Gastroesophageal sphincter (tissue), 4 donors: ENCODE data around the gene SPOCD1. TPM values are rescaled to one million over a fixed set of nuclear protein-coding genes. Genes with fewer than 3 reads are reported as not detected.

Experiments used
- ATAC-seq: fragments of 150-250 bp; one replicate; pipeline ENCODE4 v1.9.1; 2016; ENCODE audit warnings: mild to moderate bottlenecking, moderate library complexity
- H3K27ac ChIP-seq, 4 donors: fragments of 200-600 bp; sonication (generic) in 3 of 4; 1 replicate in 3 of 4; 2 replicates in 1 of 4; pipeline ENCODE4 v1.5.1; 2016 to 2019
- H3K27me3 ChIP-seq: fragments of 200-600 bp; sonication (generic); one replicate; pipeline ENCODE4 v1.5.1; 2019
- H3K36me3 ChIP-seq, 2 donors: fragments of 200-600 bp; sonication (generic); one replicate each; pipeline ENCODE4 v1.5.1; 2019; ENCODE audit warnings: control low read depth in 1 of 2
- H3K4me1 ChIP-seq, 3 donors: fragments of 200-600 bp; sonication (generic); 1 replicate in 2 of 3; 2 replicates in 1 of 3; pipeline ENCODE4 v1.5.1; 2016 to 2019; ENCODE audit warnings: control low read depth in 2 of 3
- H3K4me3 ChIP-seq, 2 donors: fragments of 200-600 bp; sonication (generic); one replicate each; pipeline ENCODE4 v1.5.1; 2019; ENCODE audit warnings: mild to moderate bottlenecking in 1 of 2, moderate library complexity in 1 of 2
- H3K9me3 ChIP-seq, 3 donors: fragments of 200-600 bp; sonication (generic); one replicate each; pipeline ENCODE4 v1.5.1; 2017 to 2019; ENCODE audit warnings: control low read depth in 2 of 3
- EP300 ChIP-seq: sonication (generic); formaldehyde crosslinking; IDR thresholded peaks from one replicate; pipeline ENCODE4 v1.6.1; 2017; ENCODE audit warnings: antibody characterized with exemption, mild to moderate bottlenecking
- POLR2A ChIP-seq, 2 donors: fragments of 450-650 bp; IDR thresholded peaks; one replicate each; pipeline ENCODE4 v1.6.1; 2017; ENCODE audit warnings: antibody characterized with exemption in 2 of 2, mild to moderate bottlenecking in 2 of 2, moderate library complexity in 1 of 2
- POLR2AphosphoS5 ChIP-seq: sonication (generic); formaldehyde crosslinking; IDR thresholded peaks from one replicate; pipeline ENCODE4 v1.6.1; 2017; ENCODE audit warnings: antibody characterized with exemption
- WGBS, 2 donors: methylation state at CpG; one replicate each; pipeline ENCODE4 v1.1.5; 2018; ENCODE audit warnings: low coverage in 1 of 2; 5-methylcytosine and 5-hydroxymethylcytosine counted together
- total RNA-seq, 4 donors: library from RNA; depleted of rRNA; stranded (reverse); fragments of >200 nt; gene quantifications; one replicate each; pipeline ENCODE4 v1.1.0, GENCODE V29; 2016
- TF ChIP-seq, protein P1 (sequence below), 4 experiments: fragments of 200-600 bp in 2 of 4; fragments of 450-650 bp in 2 of 4; sonication (generic) in 1 of 4; IDR thresholded peaks; one replicate each; pipeline ENCODE4 v1.5.1; 2017 to 2019; ENCODE audit warnings: antibody characterized with exemption in 4 of 4, mild to moderate bottlenecking in 2 of 4, moderate library complexity in 2 of 4

Gene SPOCD1
- total RNA-seq, 4 donors from 2014 or later = 0.27 to 1.6 (median 1.3) TPM; not detected in 1

DNA sequence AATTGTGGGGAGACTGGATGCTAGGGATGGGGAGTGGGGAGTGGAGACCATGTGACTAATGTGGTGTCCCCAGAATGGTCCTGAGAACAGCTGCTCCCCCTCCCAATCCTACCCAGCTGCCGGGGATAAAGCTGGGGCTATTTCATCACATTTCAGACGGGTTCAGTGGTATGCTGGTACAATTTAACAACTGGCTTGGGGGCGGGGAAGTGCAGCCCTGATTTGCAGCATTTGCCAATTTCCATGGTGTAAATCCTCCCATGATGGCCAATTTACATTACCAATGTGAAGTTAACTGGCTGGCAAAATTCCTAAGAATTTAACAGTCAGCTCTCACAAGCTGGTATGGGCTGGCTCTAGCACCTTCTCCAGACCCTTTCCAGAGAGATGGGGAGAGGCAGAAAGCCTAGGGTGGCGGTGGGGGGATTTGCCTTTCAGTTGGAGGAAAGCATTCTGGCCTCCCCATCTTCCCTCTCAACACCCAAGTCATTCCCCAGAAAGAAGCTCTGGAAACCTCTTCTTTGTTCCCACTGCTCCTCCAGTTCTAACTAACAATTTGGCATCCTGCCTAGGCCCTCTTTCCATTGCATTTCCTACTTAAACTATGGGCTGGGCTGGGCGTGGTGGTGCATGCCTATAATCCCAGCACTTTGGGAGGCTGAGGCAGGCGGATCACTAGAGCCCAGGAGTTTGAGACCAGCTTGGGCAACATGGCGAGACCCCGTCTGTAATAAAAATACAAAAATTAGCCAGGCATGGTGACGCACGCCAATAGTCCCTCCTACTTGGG, 40.4 kb downstream of the SPOCD1 start:
- peaks cover 0 to 16% (median 14%) of the 10 kb centered on the region in 3 donors for H3K4me1 ChIP-seq
- WGBS, 2 donors = 73 to 76% methylated on average over 6 to 7 of the region's 10 CpGs
- peaks cover 82% of the 10 kb centered on the region for H3K27me3 ChIP-seq
- no peaks in the 10 kb centered on the region for H3K9me3 ChIP-seq
- H3K27ac ChIP-seq = no peak overlapping the region
- no peak for ATAC-seq
- no peaks in the 10 kb centered on the region for H3K36me3 ChIP-seq
- no peak overlapping the region for H3K4me3 ChIP-seq
- TF ChIP-seq EP300 (no peak), POLR2AphosphoS5 (no peak), POLR2A (IDR thresholded peaks at IDR 0.05) (no peak)
- TF ChIP-seq, protein P1, sequence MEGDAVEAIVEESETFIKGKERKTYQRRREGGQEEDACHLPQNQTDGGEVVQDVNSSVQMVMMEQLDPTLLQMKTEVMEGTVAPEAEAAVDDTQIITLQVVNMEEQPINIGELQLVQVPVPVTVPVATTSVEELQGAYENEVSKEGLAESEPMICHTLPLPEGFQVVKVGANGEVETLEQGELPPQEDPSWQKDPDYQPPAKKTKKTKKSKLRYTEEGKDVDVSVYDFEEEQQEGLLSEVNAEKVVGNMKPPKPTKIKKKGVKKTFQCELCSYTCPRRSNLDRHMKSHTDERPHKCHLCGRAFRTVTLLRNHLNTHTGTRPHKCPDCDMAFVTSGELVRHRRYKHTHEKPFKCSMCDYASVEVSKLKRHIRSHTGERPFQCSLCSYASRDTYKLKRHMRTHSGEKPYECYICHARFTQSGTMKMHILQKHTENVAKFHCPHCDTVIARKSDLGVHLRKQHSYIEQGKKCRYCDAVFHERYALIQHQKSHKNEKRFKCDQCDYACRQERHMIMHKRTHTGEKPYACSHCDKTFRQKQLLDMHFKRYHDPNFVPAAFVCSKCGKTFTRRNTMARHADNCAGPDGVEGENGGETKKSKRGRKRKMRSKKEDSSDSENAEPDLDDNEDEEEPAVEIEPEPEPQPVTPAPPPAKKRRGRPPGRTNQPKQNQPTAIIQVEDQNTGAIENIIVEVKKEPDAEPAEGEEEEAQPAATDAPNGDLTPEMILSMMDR (IDR thresholded peaks at IDR 0.05) = no peak

DNA sequence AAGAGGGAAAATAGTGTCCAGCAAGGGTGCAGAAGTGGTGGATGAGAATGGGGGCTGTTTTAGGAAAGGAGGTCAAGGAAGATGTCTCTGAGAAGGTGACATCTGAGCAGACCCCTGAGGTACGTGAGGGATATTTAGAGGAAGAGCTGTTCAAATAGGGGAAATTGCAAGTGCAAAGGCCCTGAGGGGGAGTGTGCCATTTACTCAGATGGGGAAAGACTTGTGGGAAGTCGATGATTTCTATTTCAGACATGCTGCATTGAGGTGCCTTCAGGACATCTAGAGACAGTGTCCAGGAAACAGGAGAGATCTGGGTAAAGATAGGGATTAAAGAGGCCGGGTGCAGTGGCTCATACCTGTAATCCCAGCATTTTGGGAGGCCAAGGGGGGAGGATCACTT, 41.3 kb downstream of the SPOCD1 start:
- ATAC-seq = no peak
- H3K27me3 ChIP-seq = peaks cover 86% of the 10 kb centered on the region

DNA sequence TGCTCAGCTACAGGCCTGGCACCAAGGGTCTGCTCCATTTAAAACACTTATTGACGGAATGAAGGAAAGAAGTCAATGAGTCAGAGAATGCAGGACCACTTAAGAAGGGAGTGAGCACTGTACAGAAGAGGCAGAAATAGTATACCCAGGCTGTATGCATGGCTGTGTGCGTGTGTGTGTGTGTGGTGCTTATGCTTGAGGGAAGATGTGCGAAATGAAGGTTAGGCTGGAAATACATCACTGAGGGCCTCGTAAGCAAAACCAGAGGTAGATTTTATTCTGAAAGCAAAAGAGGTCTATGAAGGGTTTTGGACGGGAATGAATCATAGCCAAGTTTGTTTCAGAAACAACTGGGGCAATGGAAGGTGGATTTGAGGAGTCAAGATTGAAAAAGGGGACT, 42.0 kb downstream of the SPOCD1 start:
- 84 to 93% methylated on average over 5 of the region's 5 CpGs for WGBS, 2 donors
- no peak for TF ChIP-seq POLR2A (IDR thresholded peaks at IDR 0.05)
- TF ChIP-seq, protein P1 (IDR thresholded peaks at IDR 0.05) = no peak
- TF ChIP-seq POLR2AphosphoS5 = no peak
- TF ChIP-seq EP300 = no peak
- ATAC-seq = no peak
- Histone ChIP-seq H3K9me3 (no peaks in the 10 kb centered on the region), H3K27me3 (peaks cover 83% of the 10 kb centered on the region), H3K27ac (no peak overlapping the region), H3K4me1 (peaks cover 0 to 25% (median 14%) of the 10 kb centered on the region in 3 donors), H3K36me3 (no peaks in the 10 kb centered on the region), H3K4me3 (no peak overlapping the region)

More for the DNA sequence above, 41.3 kb downstream of the SPOCD1 start:
- Histone ChIP-seq H3K9me3 (no peaks in the 10 kb centered on the region), H3K36me3 (no peaks in the 10 kb centered on the region), H3K27ac (no peak overlapping the region), H3K4me3 (no peak overlapping the region), H3K4me1 (peaks cover 0 to 23% (median 14%) of the 10 kb centered on the region in 3 donors)
- TF ChIP-seq POLR2A (IDR thresholded peaks at IDR 0.05) = no peak
- TF ChIP-seq, protein P1 (IDR thresholded peaks at IDR 0.05) = no peak
- TF ChIP-seq POLR2AphosphoS5 = no peak
- TF ChIP-seq EP300 = no peak
- 66 to 79% methylated on average over 2 to 3 of the region's 3 CpGs for WGBS, 2 donors

DNA sequence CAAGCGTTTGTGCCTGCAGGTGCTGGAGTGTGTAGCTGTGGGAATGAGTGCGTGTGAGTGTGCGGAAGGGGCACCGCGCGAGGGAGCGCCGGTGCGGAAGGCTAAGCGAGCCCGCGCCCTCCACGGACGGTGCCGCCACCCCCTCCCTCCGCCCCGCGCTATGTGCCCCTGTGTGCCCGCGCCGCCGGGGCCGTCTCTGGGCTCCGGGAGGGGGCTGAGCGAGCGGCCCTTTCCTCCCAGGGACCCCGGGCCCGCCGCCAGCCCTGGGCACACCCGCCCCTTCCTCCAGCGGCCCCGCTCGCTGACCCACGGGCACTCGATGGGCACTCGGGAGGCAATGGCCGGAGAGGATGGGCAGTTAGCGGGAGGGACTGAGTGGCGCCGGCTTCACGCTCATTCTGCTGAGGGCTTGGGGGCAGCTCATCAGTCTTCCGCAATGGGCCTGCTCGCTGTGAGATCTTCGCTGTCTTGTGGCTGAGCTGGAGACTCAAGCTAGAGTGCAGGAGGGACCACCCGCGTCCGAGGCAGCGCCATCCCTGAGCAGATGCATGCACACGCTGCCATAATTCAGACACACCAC, 43.1 kb downstream of the SPOCD1 start:
- H3K4me3 ChIP-seq = peak overlapping the region in 1 of 2 donors; percentile 34
- H3K36me3 ChIP-seq = no peaks in the 10 kb centered on the region
- no peak overlapping the region for H3K27ac ChIP-seq
- TF ChIP-seq POLR2AphosphoS5 = no peak
- TF ChIP-seq POLR2A (IDR thresholded peaks at IDR 0.05) = no peak
- TF ChIP-seq EP300 = no peak
- TF ChIP-seq, protein P1 (IDR thresholded peaks at IDR 0.05) = no peak
- peaks cover 72% of the 10 kb centered on the region for H3K27me3 ChIP-seq
- ATAC-seq = no peak
- H3K4me1 ChIP-seq = peaks cover 0 to 25% (median 14%) of the 10 kb centered on the region in 3 donors
- H3K9me3 ChIP-seq = no peaks in the 10 kb centered on the region
- 12% methylated on average over 10 of the region's 49 CpGs; no CpG with 5 or more reads in 1 of the 2 donors for WGBS, 2 donors
